Neural cell (in vitro differentiated cells): Measurements from ENCODE around the gene MND1. TPM values are rescaled to one million over a fixed set of nuclear protein-coding genes. Genes with fewer than 3 reads are reported as not detected.

ENCODE experiments used
- H2AFZ ChIP-seq: fragments of 200-600, 300-800 bp; sonication (generic), shearing (Covaris generic); 2 replicates; pipeline ENCODE4 v1.6.0; 2014; ENCODE audit warnings: low read depth, mild to moderate bottlenecking, antibody characterized with exemption, low read length, moderate library complexity
- H3F3A ChIP-seq: fragments of 200-600 bp; shearing (Covaris generic); 2 replicates; pipeline ENCODE4 v1.6.1; 2016; ENCODE audit warnings: mild to moderate bottlenecking, moderate library complexity, mixed read lengths, antibody characterized with exemption, low read length; ENCODE audit not compliant: insufficient read depth, poor library complexity, severe bottlenecking
- H3K27ac ChIP-seq: fragments of 200-600, 300-800 bp; sonication (generic), shearing (Covaris generic); 2 replicates; pipeline ENCODE4 v1.5.1; 2014; ENCODE audit warnings: mild to moderate bottlenecking, low read length, moderate library complexity
- H3K27me3 ChIP-seq: fragments of 300-800, 200-600 bp; sonication (generic), shearing (Covaris generic); 2 replicates; pipeline ENCODE4 v1.6.0; 2014; ENCODE audit warnings: mild to moderate bottlenecking, low read depth, low read length, moderate library complexity; ENCODE audit not compliant: insufficient read depth
- H3K36me3 ChIP-seq: fragments of 300-800, 200-600 bp; sonication (generic), shearing (Covaris generic); 2 replicates; pipeline ENCODE4 v1.5.1; 2014; ENCODE audit warnings: mild to moderate bottlenecking, antibody characterized with exemption, low read length, moderate library complexity; ENCODE audit not compliant: insufficient read depth
- H3K4me2 ChIP-seq: fragments of 300-800, 200-600 bp; sonication (generic), shearing (Covaris generic); 2 replicates; pipeline ENCODE4 v1.6.0; 2014; ENCODE audit warnings: mild to moderate bottlenecking, low read length
- H3K4me3 ChIP-seq: fragments of 300-800, 200-600 bp; sonication (generic), shearing (Covaris generic); 2 replicates; pipeline ENCODE4 v1.5.1; 2014; ENCODE audit warnings: mild to moderate bottlenecking, low read length, moderate library complexity
- H3K79me2 ChIP-seq: fragments of 200-600 bp; shearing (Covaris generic); replicated peaks from 2 replicates; pipeline ENCODE4 v1.6.0; 2014; ENCODE audit warnings: mild to moderate bottlenecking, low read length, moderate library complexity; ENCODE audit not compliant: insufficient read depth
- H3K9ac ChIP-seq: fragments of 300-800, 200-600 bp; sonication (generic), shearing (Covaris generic); 2 replicates; pipeline ENCODE4 v1.6.1; 2016; ENCODE audit warnings: mild to moderate bottlenecking, low read length, mixed read lengths
- H3K9me2 ChIP-seq: fragments of 200-600 bp; shearing (Covaris generic); 2 replicates; pipeline ENCODE4 v1.6.1; 2016; ENCODE audit warnings: mild to moderate bottlenecking, low read length, mixed read lengths; ENCODE audit not compliant: insufficient read depth
- H3K9me3 ChIP-seq: fragments of 200-600, 300-800 bp; sonication (generic), shearing (Covaris generic); 2 replicates; pipeline ENCODE4 v1.6.1; 2016; ENCODE audit warnings: mild to moderate bottlenecking, mixed run types, low read length, moderate library complexity, mixed read lengths
- H4K20me1 ChIP-seq: fragments of 200-600 bp; shearing (Covaris generic); 2 replicates; pipeline ENCODE4 v1.6.1; 2016; ENCODE audit warnings: mild to moderate bottlenecking, mixed run types; ENCODE audit not compliant: insufficient read depth
- CTCF ChIP-seq: fragments of 450-650 bp; IDR thresholded peaks from 2 replicates; pipeline ENCODE4 v1.5.1; 2014; ENCODE audit warnings: antibody characterized with exemption, mild to moderate bottlenecking, moderate library complexity; ENCODE audit not compliant: poor library complexity, severe bottlenecking
- EP300 ChIP-seq: fragments of 450-650 bp; conservative IDR thresholded peaks from 2 replicates; pipeline ENCODE4 v1.6.1; 2014; ENCODE audit warnings: antibody characterized with exemption, mild to moderate bottlenecking, moderate library complexity; ENCODE audit not compliant: poor library complexity, severe bottlenecking
- EZH2 ChIP-seq: fragments of 200-600, 300-800 bp; shearing (Covaris generic), sonication (generic); IDR thresholded peaks from 2 replicates; pipeline ENCODE4 v1.6.1; 2014; ENCODE audit warnings: antibody characterized with exemption, low read length, borderline replicate concordance, mild to moderate bottlenecking; ENCODE audit not compliant: insufficient read depth, poor library complexity, severe bottlenecking
- MXI1 ChIP-seq: fragments of 450-650 bp; conservative IDR thresholded peaks from 2 replicates; pipeline ENCODE4 v1.6.1; 2014; ENCODE audit warnings: antibody characterized with exemption, mild to moderate bottlenecking; ENCODE audit not compliant: poor library complexity, severe bottlenecking
- POLR2AphosphoS5 ChIP-seq: IDR thresholded peaks from 2 replicates; pipeline ENCODE4 v1.6.1; 2012
- RAD21 ChIP-seq: fragments of 450-650 bp; conservative IDR thresholded peaks from 2 replicates; pipeline ENCODE4 v1.6.1; 2014; ENCODE audit warnings: antibody characterized with exemption, mild to moderate bottlenecking, moderate library complexity
- REST ChIP-seq: IDR thresholded peaks from 2 replicates; pipeline ENCODE4 v1.6.1; 2012; ENCODE audit warnings: borderline replicate concordance
- SMC3 ChIP-seq: fragments of 450-650 bp; conservative IDR thresholded peaks from 2 replicates; pipeline ENCODE4 v1.6.1; 2014; ENCODE audit warnings: antibody characterized with exemption, mild to moderate bottlenecking, moderate library complexity; ENCODE audit not compliant: poor library complexity
- TAF1 ChIP-seq: IDR thresholded peaks from 2 replicates; pipeline ENCODE4 v1.6.1; 2012; ENCODE audit warnings: low read depth
- polyA plus RNA-seq: library from polyadenylated mRNA; depleted of rRNA; stranded (reverse); fragments of >200 nt; gene quantifications from 2 replicates; pipeline ENCODE4 v1.2.3, GENCODE V29; 2014

The MND1 gene
- polyA plus RNA-seq, 1 donor from 2014 or later = 5.6 TPM

GRCh38 chr4:153387981-153388380 lies 43.5 kb downstream of the MND1 start:
- no peaks in the 10 kb centered on the region for H3K36me3 ChIP-seq
- no peaks in the 10 kb centered on the region for H4K20me1 ChIP-seq
- H3K27me3 ChIP-seq = no peaks in the 10 kb centered on the region
- H3K9me2 ChIP-seq = no peaks in the 10 kb centered on the region
- no peak overlapping the region for H3K4me3 ChIP-seq
- no peak for TF ChIP-seq POLR2AphosphoS5
- no peak for TF ChIP-seq REST
- H3F3A ChIP-seq = no peaks in the 10 kb centered on the region
- no peak overlapping the region for H2AFZ ChIP-seq
- no peak overlapping the region for H3K4me2 ChIP-seq
- no peaks in the 10 kb centered on the region for H3K79me2 ChIP-seq
- H3K9me3 ChIP-seq = no peaks in the 10 kb centered on the region
- H3K27ac ChIP-seq = no peak overlapping the region
- no peak overlapping the region for H3K9ac ChIP-seq

- no peak for TF ChIP-seq RAD21
- no peak for TF ChIP-seq POLR2AphosphoS5
- TF ChIP-seq REST = no peak
- TF ChIP-seq MXI1 = no peak
- no peak for TF ChIP-seq TAF1
- TF ChIP-seq EP300 = no peak
- no peak for TF ChIP-seq SMC3
- no peak for TF ChIP-seq EZH2
- no peak for TF ChIP-seq CTCF
- Histone ChIP-seq H3K9me2 (no peaks in the 10 kb centered on the region), H3K79me2 (no peaks in the 10 kb centered on the region), H3K4me3 (no peak overlapping the region), H3K27ac (no peak overlapping the region), H3F3A (no peaks in the 10 kb centered on the region), H2AFZ (no peak overlapping the region), H3K9me3 (no peaks in the 10 kb centered on the region), H3K27me3 (no peaks in the 10 kb centered on the region), H3K4me2 (no peak overlapping the region), H3K36me3 (no peaks in the 10 kb centered on the region), H3K9ac (no peak overlapping the region), H4K20me1 (no peaks in the 10 kb centered on the region)
Measured at GRCh38 chr4:153393397-153393796, 48.9 kb downstream of the MND1 start.
